ENCODE data around the gene JPH3. TPM values are rescaled to one million over a fixed set of nuclear protein-coding genes. Genes with fewer than 3 reads are reported as not detected.

Gene JPH3
- total RNA-seq, 1 experiment from 2014 or later = 1.4 TPM

- Histone ChIP-seq H3K36me3 (ENCODE audit: insufficient read depth, low read length, poor library complexity, severe bottlenecking) (no peaks in the 10 kb centered on the region), H3K27me3 (replicated peaks; ENCODE audit: insufficient read depth, low read depth, low read length, poor library complexity) (no peaks in the 10 kb centered on the region), H3K4me3 (ENCODE audit: low read depth, low read length, poor library complexity, severe bottlenecking) (no peak overlapping the region), H3K27ac (ENCODE audit: low read depth, low read length, poor library complexity, severe bottlenecking) (no peak overlapping the region), H3K9me3 (ENCODE audit: low read depth, low read length, poor library complexity, severe bottlenecking) (no peaks in the 10 kb centered on the region), H3K4me1 (ENCODE audit: insufficient read depth, low read length, poor library complexity, severe bottlenecking) (no peaks in the 10 kb centered on the region)
- intact Hi-C loops (cut with micrococcal nuclease; ENCODE audit: unreplicated experiment) = no loop called here
- ChIA-PET CTCF (no interaction called here), POLR2A (ENCODE audit: low non-redundant PET) (no interaction called here)
- no TSS peak for BruUV-seq (replicated peaks)
- TF ChIP-seq EZH2 (IDR thresholded peaks at IDR 0.05; ENCODE audit: borderline replicate concordance, low read depth, low read length, poor library complexity, severe bottlenecking) (no peak), CTCF (conservative IDR thresholded peaks at IDR 0.05; ENCODE audit: low read depth, low read length) (no peak)
- DNase-seq (ENCODE audit: low spot score) = no peak
These were observed 37.9 kb upstream of the JPH3 start for GRCh38 chr16:87564524-87564778.

- CTCF ChIA-PET = no interaction called here
- Histone ChIP-seq H3K27ac (ENCODE audit: low read depth, low read length, poor library complexity, severe bottlenecking) (no peak overlapping the region), H3K4me3 (ENCODE audit: low read depth, low read length, poor library complexity, severe bottlenecking) (no peak overlapping the region), H3K27me3 (replicated peaks; ENCODE audit: insufficient read depth, low read depth, low read length, poor library complexity) (peaks cover 3% of the 10 kb centered on the region), H3K9me3 (ENCODE audit: low read depth, low read length, poor library complexity, severe bottlenecking) (no peaks in the 10 kb centered on the region), H3K4me1 (ENCODE audit: insufficient read depth, low read length, poor library complexity, severe bottlenecking) (no peaks in the 10 kb centered on the region), H3K36me3 (ENCODE audit: insufficient read depth, low read length, poor library complexity, severe bottlenecking) (no peaks in the 10 kb centered on the region)
- no TSS peak for BruUV-seq (replicated peaks)
- intact Hi-C loops (cut with micrococcal nuclease; ENCODE audit: unreplicated experiment) = no loop called here
- no peak for DNase-seq (ENCODE audit: low spot score)
- no peak for TF ChIP-seq EZH2 (IDR thresholded peaks at IDR 0.05; ENCODE audit: borderline replicate concordance, low read depth, low read length, poor library complexity, severe bottlenecking)
- no peak for TF ChIP-seq CTCF (conservative IDR thresholded peaks at IDR 0.05; ENCODE audit: low read depth, low read length)
- POLR2A ChIA-PET (ENCODE audit: low non-redundant PET) = no interaction called here
These were observed 32.4 kb upstream of the JPH3 start for GRCh38 chr16:87569601-87570571.

DNA sequence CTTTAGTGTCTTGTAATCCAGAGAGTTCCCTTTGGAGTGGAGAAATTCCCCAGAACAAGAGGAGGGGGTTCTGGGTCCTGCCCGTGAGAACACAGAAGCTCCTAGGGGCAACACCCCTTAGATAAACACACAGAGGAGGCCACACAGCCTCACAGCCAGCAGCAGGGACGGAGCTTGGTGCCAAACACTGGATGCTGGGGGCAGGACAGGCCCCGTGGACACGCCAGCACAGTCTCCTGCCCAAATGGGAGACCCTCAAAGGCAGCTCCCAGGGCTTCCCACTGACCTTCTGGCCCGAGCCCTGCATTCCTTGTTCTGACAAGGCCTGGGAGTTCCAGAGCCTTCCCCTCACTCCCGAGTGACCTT is 31.8 kb upstream of the JPH3 start:
- no TSS peak for BruUV-seq (replicated peaks)
- ChIA-PET POLR2A (ENCODE audit: low non-redundant PET) (no interaction called here), CTCF (interaction anchor here (1.1 kb wide), 1 partner anchor 10 kb away, joined by 3 read pairs; no protein-coding TSS in a partner anchor)
- H3K27me3 ChIP-seq (replicated peaks; ENCODE audit: insufficient read depth, low read depth, low read length, poor library complexity) = peaks cover 3% of the 10 kb centered on the region
- H3K36me3 ChIP-seq (ENCODE audit: insufficient read depth, low read length, poor library complexity, severe bottlenecking) = no peaks in the 10 kb centered on the region
- no peak overlapping the region for H3K4me3 ChIP-seq (ENCODE audit: low read depth, low read length, poor library complexity, severe bottlenecking)
- intact Hi-C loops (cut with micrococcal nuclease; ENCODE audit: unreplicated experiment) = no loop called here
- no peaks in the 10 kb centered on the region for H3K4me1 ChIP-seq (ENCODE audit: insufficient read depth, low read length, poor library complexity, severe bottlenecking)
- H3K27ac ChIP-seq (ENCODE audit: low read depth, low read length, poor library complexity, severe bottlenecking) = no peak overlapping the region
- DNase-seq (ENCODE audit: low spot score) = no peak
- TF ChIP-seq EZH2 (IDR thresholded peaks at IDR 0.05; ENCODE audit: borderline replicate concordance, low read depth, low read length, poor library complexity, severe bottlenecking) (no peak), CTCF (conservative IDR thresholded peaks at IDR 0.05; ENCODE audit: low read depth, low read length) (no peak)
- H3K9me3 ChIP-seq (ENCODE audit: low read depth, low read length, poor library complexity, severe bottlenecking) = no peaks in the 10 kb centered on the region

Data from A673 (cell line).